HG03575 (cell line): Measurements from ENCODE around the gene MTREX.
A peak's percentile ranks its signal among the peaks of the same experiment; 100 is the strongest.
"Not testable (repeated sequence)": the region's sequence is repeated elsewhere in the genome, so short reads cannot be mapped to it uniquely, and the experiment has no call there.

Source experiments
- ATAC-seq: cut with Tn5 transposase; IDR thresholded peaks from one replicate; pipeline ENCODE4 v1.9.1; 2021; ENCODE audit not compliant: unreplicated experiment, insufficient number of reproducible peaks, low FRiP score; ENCODE audit errors: extremely low read depth

The MTREX gene

GRCh38 chr5:55307383-55308253, at the start of gene MTREX, which contains the start of gene DHX29:
MTREX (plus strand) TSS chr5:55307989; CDS start chr5:55308014, 25 bp downstream.
DHX29 (minus strand) TSS chr5:55307694; CDS start chr5:55307573, 121 bp downstream.
- peak; percentile 54 for ATAC-seq

GRCh38 chr5:55258339-55258738, 49.5 kb upstream of the MTREX start:
- ATAC-seq, result no peak

GRCh38 chr5:55276771-55277170, 31.0 kb upstream of the MTREX start:
- no peak for ATAC-seq

GRCh38 chr5:55278778-55279177, 29.0 kb upstream of the MTREX start:
- ATAC-seq, result no peak

GRCh38 chr5:55286411-55286933, 21.3 kb upstream of the MTREX start:
- ATAC-seq, result no peak

GRCh38 chr5:55289808-55290207, 18.0 kb upstream of the MTREX start:
- no peak for ATAC-seq

- no peak for ATAC-seq
Measured at GRCh38 chr5:55290991-55291390, 16.8 kb upstream of the MTREX start.

- no peak for ATAC-seq
Measured at GRCh38 chr5:55294935-55295334, 12.9 kb upstream of the MTREX start.

- ATAC-seq, result no peak
Measured at GRCh38 chr5:55300890-55301289, 6.9 kb upstream of the MTREX start.

GRCh38 chr5:55303238-55303690, 4.5 kb upstream of the MTREX start:
- ATAC-seq, result no peak

GRCh38 chr5:55304584-55304983, 3.2 kb upstream of the MTREX start:
- no peak for ATAC-seq

GRCh38 chr5:55305345-55305744, 2.4 kb upstream of the MTREX start:
- no peak for ATAC-seq

- ATAC-seq, result no peak
Measured at GRCh38 chr5:55306641-55307382, 977 bp upstream of the MTREX start.

- ATAC-seq, result no peak
Measured at GRCh38 chr5:55308254-55308836, 556 bp downstream of the MTREX start.

- no peak for ATAC-seq
Measured at GRCh38 chr5:55313870-55314617, 6.3 kb downstream of the MTREX start.

GRCh38 chr5:55316289-55316688, 8.5 kb downstream of the MTREX start:
- ATAC-seq, result no peak

- ATAC-seq, result no peak
Measured at GRCh38 chr5:55316837-55317236, 9.0 kb downstream of the MTREX start.

- not testable (repeated sequence) for ATAC-seq
Measured at GRCh38 chr5:55318237-55318636, 10.4 kb downstream of the MTREX start.

- no peak for ATAC-seq
Measured at GRCh38 chr5:55319491-55319890, 11.7 kb downstream of the MTREX start.
